ENCODE measurements around the gene ELF4. TPM values are rescaled to one million over a fixed set of nuclear protein-coding genes. Genes with fewer than 3 reads are reported as not detected.

Gene ELF4
- total RNA-seq, 1 experiment from 2014 or later: 1.9 TPM

- H3K27me3 Mint-ChIP-seq (ENCODE audit: low read depth): peaks cover 17% of the 10 kb centered on the region
- no peak; the same call in 1 of the 2 replicates for ATAC-seq
- TF ChIP-seq RELA (CRISPR knock-in tag; IDR thresholded peaks at IDR 0.05; ENCODE audit: borderline replicate concordance) (no peak), TEAD4 (CRISPR knock-in tag; IDR thresholded peaks at IDR 0.05) (no peak), PREB (CRISPR knock-in tag; IDR thresholded peaks at IDR 0.05; ENCODE audit: borderline replicate concordance) (no peak), ZBTB21 (CRISPR knock-in tag; IDR thresholded peaks at IDR 0.05; ENCODE audit: borderline replicate concordance) (no peak), CREM (CRISPR knock-in tag; IDR thresholded peaks at IDR 0.05) (no peak), ZNF532 (CRISPR knock-in tag; IDR thresholded peaks at IDR 0.05; ENCODE audit: borderline replicate concordance) (no peak), E2F4 (CRISPR knock-in tag; IDR thresholded peaks at IDR 0.05; ENCODE audit: borderline replicate concordance, low read depth) (no peak), NFYB (CRISPR knock-in tag; conservative IDR thresholded peaks at IDR 0.05; ENCODE audit: low read depth) (no peak), ATF6 (CRISPR knock-in tag; IDR thresholded peaks at IDR 0.05) (no peak), USF2 (CRISPR knock-in tag; IDR thresholded peaks at IDR 0.05) (no peak), HMGA2 (CRISPR knock-in tag; IDR thresholded peaks at IDR 0.05) (no peak), CREB1 (CRISPR knock-in tag; IDR thresholded peaks at IDR 0.05) (no peak), PRRX2 (CRISPR knock-in tag; IDR thresholded peaks at IDR 0.05) (no peak), ZBTB43 (CRISPR knock-in tag; IDR thresholded peaks at IDR 0.05) (no peak)
- CTCF ChIA-PET: interaction anchor here (1.1 to 2.0 kb wide), 3 partner anchors 27 to 130 kb away, joined by 3 to 10 read pairs (median 3); no protein-coding TSS in a partner anchor
- H3K4me1 Mint-ChIP-seq: peaks cover 15% of the 10 kb centered on the region
- H3K4me3 Mint-ChIP-seq: no peak overlapping the region
- DNase-seq (ENCODE audit: low spot score): no peak
- H3K27ac Mint-ChIP-seq: peak overlapping the region; percentile 78
- peaks cover 6% of the 10 kb centered on the region; the same call in 1 of the 2 replicates for H3K36me3 Mint-ChIP-seq
- POLR2A ChIA-PET: no interaction called here
- no peaks in the 10 kb centered on the region for H3K9me3 Mint-ChIP-seq
Measured at GRCh38 chrX:130055103-130055502, 55.2 kb downstream of the ELF4 start.

- Mint-ChIP-seq H3K9me3 (peaks cover 4% of the 10 kb centered on the region), H3K27me3 (ENCODE audit: low read depth) (peaks cover under 1% of the 10 kb centered on the region), H3K36me3 (peaks cover 12% of the 10 kb centered on the region), H3K27ac (no peak overlapping the region), H3K4me3 (no peak overlapping the region), H3K4me1 (peaks cover 15% of the 10 kb centered on the region)
- no peak for DNase-seq (ENCODE audit: low spot score)
- ATAC-seq: no peak
- ChIA-PET CTCF (interaction anchor here (0.7 kb wide), 1 partner anchor 127 kb away, joined by 3 read pairs; no protein-coding TSS in a partner anchor), POLR2A (interaction anchor here (0.6 kb wide), 1 partner anchor 10 kb away, joined by 6 read pairs; no protein-coding TSS in a partner anchor)
- TF ChIP-seq ZNF532 (CRISPR knock-in tag; IDR thresholded peaks at IDR 0.05; ENCODE audit: borderline replicate concordance) (no peak), NFATC4 (CRISPR knock-in tag; IDR thresholded peaks at IDR 0.05) (no peak), ZNF138 (CRISPR knock-in tag; conservative IDR thresholded peaks at IDR 0.05) (no peak), EMX1 (CRISPR knock-in tag; IDR thresholded peaks at IDR 0.05) (no peak), GABPB1 (CRISPR knock-in tag; IDR thresholded peaks at IDR 0.05) (no peak), MAX (CRISPR knock-in tag; IDR thresholded peaks at IDR 0.05) (no peak)
Measured at GRCh38 chrX:130053236-130053635, 57.1 kb downstream of the ELF4 start.

Data from WTC11 (cell line).